Mucosa of gallbladder (tissue), 1 donor: Measurements from ENCODE around the gene TKT. TPM values are rescaled to one million over a fixed set of nuclear protein-coding genes. Genes with fewer than 3 reads are reported as not detected.

ENCODE experiments used
- DNase-seq: peaks from one replicate; pipeline ENCODE4 v3.0.0-alpha.2; 2020; ENCODE audit warnings: low spot score
- total RNA-seq: library from RNA; stranded (reverse); gene quantifications from one replicate; pipeline ENCODE4 v1.2.1, GENCODE V29; 2021
- donor health status: DM: no; HTN: no; CAD: no.

The TKT gene
- total RNA-seq, 1 donor from 2014 or later = 396 TPM

DNA sequence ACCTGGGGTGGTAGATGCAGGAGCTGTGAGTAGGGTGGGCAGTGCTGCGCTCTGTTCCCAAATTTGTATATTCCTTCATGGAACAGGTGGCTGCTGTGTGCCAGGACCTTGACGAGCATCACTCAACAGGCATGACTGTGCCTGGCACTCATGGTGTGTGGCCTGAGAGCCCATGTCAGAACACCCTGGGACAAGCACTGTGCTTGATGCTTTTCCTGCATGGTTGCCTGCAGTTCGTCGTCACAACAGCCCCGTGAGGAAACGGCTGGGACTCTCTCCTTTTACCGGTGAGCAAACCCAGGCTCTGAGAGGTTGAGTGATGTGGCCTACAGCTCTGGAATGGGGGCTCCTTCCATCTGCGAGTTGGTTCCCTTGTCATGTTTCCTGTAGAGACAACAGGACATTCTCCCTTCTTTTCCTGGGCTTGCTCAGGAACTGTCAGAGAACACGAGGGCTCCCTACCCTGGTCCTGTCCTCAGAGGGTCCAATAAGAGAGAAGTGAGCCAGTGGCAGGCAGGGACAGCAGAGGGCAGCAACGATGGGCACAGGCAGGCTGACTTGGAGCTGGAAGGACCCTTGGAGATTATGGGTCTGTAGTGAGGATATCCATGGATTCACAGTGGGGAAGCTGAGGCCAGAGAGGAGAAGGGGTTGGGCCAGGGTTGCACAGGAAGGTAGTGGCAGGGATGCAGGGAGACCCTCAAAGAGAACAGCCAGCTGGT, 57.4 kb downstream of the TKT start:
- DNase-seq = no peak

DNA sequence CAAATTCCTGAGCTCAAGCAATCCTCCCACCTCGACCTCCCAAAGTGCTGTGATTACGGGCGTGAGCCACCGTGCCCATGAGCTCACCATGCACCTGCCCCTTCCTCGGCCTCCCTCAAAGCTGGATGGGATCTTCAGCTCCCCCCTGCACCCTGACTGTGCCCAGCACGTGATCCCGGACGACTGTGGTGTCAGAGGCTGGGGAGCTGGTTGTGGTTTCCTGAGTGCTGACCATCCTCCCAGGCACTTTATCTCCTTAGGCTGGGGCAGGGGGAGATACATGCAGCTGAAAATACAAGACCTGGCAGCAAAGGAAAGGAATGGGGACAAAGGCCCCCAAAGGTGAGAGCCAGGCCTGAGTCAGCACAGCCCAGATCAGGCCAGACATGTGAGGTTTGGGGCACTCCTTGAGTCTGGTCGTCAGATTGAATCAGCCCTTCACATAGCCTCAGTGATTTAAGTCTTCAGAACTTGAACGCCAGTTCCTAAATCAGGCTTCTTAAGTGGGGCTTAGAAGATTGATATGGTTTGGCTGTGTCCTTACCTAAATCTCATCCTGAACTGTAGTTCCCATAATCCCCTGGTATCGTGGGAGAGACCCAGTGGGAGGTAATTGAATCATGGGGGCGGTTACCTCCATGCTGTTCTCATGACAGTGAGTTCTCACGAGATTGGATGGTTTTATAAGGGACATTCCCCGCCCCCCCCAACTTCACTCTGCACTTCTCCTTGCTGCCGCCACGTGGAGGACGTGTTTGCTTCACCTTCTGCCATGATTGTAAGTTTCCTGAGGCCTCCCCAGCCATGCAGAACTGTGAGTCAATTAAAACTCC, 59.0 kb downstream of the TKT start:
- DNase-seq = peak; percentile 51

GRCh38 chr3:53195602-53196574, 59.9 kb downstream of the TKT start:
- DNase-seq = no peak

- DNase-seq = no peak
Measured at GRCh38 chr3:53195066-53195450, 60.8 kb downstream of the TKT start.

- DNase-seq = peak; percentile 34
Measured at GRCh38 chr3:53194210-53195065, 61.4 kb downstream of the TKT start.

- DNase-seq = no peak
Measured at GRCh38 chr3:53193466-53194209, 62.2 kb downstream of the TKT start.

- DNase-seq = no peak
Measured at GRCh38 chr3:53192608-53193007, 63.2 kb downstream of the TKT start.

GRCh38 chr3:53191836-53192480, 63.9 kb downstream of the TKT start:
- DNase-seq = no peak

- DNase-seq = no peak
Measured at GRCh38 chr3:53190659-53191058, 65.2 kb downstream of the TKT start.

DNA sequence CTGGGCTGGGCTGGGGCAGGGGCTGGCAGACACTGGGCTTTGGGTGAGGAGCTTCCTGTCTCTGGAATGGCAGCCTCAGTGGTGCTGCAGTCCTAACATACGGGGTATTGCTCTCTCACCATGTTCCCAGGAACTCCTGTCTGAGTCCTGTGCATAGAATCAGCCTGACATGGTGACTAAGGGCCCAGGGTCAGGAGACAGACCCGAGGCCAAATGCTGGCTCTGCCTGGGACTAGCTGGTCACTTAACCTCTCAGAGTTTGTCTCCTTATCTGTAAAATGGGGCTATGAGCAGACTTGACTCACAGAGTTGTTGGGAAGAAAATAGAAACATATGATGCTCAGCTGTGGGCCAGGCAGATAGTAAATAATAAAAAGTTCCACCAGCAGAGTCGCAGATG, 66.5 kb downstream of the TKT start:
- DNase-seq = no peak

DNA sequence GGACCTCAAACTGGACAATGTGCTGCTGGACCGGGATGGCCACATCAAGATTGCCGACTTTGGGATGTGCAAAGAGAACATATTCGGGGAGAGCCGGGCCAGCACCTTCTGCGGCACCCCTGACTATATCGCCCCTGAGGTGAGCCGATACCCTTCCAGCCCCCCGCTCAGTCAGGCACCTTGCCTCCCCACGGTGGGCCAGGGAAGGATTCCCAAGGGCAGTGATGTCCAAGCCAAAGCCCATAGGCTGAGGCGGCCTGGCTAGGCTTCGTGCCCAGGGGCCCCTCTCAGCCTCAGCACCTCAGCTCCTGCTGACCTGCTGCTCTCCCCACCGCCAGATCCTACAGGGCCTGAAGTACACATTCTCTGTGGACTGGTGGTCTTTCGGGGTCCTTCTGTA, 67.1 kb downstream of the TKT start:
- no peak for DNase-seq

- DNase-seq = no peak
Measured at GRCh38 chr3:53188136-53188685, 67.6 kb downstream of the TKT start.

DNA sequence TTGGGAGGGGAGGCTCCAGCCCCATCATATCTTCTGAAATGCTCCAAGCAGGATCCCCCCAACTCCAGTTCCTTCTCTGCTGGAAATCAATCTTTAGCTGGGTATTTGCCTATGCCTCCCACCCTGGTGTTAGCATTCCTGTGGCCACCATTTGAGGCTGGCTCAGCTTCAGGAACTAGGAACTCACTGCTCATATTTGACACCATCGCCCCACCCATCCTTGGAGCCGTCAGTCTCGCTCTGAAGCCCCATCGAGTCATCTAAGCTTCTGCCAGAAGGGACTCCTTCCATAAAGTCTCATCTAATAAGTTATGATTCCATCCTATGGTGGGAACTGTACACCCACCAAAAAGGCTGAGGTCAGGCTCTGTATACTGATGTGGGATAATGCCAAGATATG, 68.4 kb downstream of the TKT start:
- DNase-seq = no peak

DNA sequence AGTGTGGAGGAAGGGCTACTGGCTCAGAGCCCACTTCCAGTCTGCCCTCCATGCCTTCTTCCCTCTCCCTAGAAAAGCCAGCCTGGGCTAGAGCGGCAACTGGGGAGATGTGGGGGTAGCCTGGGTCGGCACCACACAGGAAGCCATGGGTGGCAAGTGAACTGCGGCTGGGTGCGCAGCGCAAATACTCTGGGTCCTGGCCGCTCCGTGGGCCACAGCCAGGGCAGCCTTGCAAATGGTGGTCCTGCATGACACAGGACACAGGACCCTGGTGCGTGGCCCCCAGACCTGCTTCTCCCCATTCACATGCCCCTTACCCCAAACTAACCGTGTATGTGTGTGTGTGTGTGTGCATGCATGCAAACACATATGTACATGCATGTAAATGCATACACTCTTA, 69.1 kb downstream of the TKT start:
- DNase-seq = no peak

DNA sequence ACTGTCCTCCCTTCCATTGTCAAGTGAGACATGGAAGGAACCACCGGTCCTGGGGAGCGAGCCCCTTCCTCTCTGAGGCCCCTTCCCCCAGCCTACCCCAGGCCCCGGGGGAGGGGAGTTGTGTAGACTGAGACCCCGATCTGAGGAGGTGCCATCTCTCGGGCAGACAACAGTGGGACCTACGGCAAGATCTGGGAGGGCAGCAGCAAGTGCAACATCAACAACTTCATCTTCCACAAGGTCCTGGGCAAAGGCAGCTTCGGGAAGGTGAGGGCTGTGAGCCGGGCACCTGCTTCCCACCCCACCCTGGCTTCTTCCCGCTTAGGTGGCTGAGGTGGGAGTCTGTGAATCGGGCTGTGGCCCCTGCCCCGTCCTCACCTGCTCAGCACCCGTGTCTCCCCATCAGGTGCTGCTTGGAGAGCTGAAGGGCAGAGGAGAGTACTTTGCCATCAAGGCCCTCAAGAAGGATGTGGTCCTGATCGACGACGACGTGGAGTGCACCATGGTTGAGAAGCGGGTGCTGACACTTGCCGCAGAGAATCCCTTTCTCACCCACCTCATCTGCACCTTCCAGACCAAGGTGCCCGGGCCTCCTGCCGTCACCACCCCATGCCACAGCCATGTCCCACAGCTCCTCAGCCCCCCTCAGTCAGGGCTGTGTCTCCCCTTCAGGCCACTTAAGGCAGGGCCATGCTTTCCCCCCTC, 69.9 kb downstream of the TKT start:
- no peak for DNase-seq

- no peak for DNase-seq
Measured at GRCh38 chr3:53184701-53185100, 71.1 kb downstream of the TKT start.

- no peak for DNase-seq
Measured at GRCh38 chr3:53183514-53183913, 72.3 kb downstream of the TKT start.

- no peak for DNase-seq
Measured at GRCh38 chr3:53182764-53183355, 73.0 kb downstream of the TKT start.

- no peak for DNase-seq
Measured at GRCh38 chr3:53181528-53181927, 74.3 kb downstream of the TKT start.
